ENCODE data around the gene NFRKB.

DNA sequence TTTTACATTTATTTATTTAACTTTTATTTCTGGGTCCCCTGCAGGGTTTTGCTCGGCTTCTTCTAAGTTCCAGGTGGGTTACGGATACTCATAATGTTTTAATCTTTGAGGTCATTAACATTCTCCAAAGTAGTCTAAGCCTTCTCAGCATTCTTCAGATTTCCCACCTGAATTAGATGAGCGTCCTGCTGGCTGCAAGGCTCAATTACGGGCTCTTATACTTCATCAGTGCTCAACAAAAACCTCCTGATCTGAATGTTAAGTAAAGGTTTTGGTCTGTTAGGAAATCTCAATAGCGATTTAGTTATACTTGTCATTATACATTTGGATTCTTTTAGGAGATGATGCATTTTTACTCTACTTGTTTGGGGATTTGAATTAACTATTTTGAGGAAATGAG lies 27.3 kb upstream of the NFRKB start:
- TF ChIP-seq, protein P1, sequence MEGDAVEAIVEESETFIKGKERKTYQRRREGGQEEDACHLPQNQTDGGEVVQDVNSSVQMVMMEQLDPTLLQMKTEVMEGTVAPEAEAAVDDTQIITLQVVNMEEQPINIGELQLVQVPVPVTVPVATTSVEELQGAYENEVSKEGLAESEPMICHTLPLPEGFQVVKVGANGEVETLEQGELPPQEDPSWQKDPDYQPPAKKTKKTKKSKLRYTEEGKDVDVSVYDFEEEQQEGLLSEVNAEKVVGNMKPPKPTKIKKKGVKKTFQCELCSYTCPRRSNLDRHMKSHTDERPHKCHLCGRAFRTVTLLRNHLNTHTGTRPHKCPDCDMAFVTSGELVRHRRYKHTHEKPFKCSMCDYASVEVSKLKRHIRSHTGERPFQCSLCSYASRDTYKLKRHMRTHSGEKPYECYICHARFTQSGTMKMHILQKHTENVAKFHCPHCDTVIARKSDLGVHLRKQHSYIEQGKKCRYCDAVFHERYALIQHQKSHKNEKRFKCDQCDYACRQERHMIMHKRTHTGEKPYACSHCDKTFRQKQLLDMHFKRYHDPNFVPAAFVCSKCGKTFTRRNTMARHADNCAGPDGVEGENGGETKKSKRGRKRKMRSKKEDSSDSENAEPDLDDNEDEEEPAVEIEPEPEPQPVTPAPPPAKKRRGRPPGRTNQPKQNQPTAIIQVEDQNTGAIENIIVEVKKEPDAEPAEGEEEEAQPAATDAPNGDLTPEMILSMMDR (IDR thresholded peaks at IDR 0.05; ENCODE audit: extremely low read depth in 1 of 2, insufficient read depth in 1 of 2, low read depth in 1 of 2, low read length in 2 of 2), result no peak
- TF ChIP-seq POLR2A (IDR thresholded peaks at IDR 0.05; ENCODE audit: low read depth, low read length) (no peak), POLR2AphosphoS5 (IDR thresholded peaks at IDR 0.05; ENCODE audit: insufficient read depth, low read depth, low read length) (no peak)
- TF ChIP-seq, protein P2, sequence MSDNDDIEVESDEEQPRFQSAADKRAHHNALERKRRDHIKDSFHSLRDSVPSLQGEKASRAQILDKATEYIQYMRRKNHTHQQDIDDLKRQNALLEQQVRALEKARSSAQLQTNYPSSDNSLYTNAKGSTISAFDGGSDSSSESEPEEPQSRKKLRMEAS (IDR thresholded peaks at IDR 0.05; ENCODE audit: insufficient read depth, insufficient read length), result no peak
